WTC11 (cell line): ENCODE measurements around the gene TACO1. TPM values are rescaled to one million over a fixed set of nuclear protein-coding genes. Genes with fewer than 3 reads are reported as not detected.

ENCODE experiments used
- AFF4 ChIP-seq: sonication (generic); formaldehyde crosslinking; IDR thresholded peaks from 2 replicates; pipeline ENCODE4 v1.8.1; 2023; ENCODE audit warnings: mild to moderate bottlenecking, missing genetic modification reagents, borderline replicate concordance
- ARID4B ChIP-seq: sonication (generic); formaldehyde crosslinking; IDR thresholded peaks from 2 replicates; pipeline ENCODE4 v1.8.0; 2023; ENCODE audit warnings: missing genetic modification reagents, mild to moderate bottlenecking, borderline replicate concordance
- CBFB ChIP-seq: sonication (generic); formaldehyde crosslinking; IDR thresholded peaks from 2 replicates; pipeline ENCODE4 v1.8.1; 2022; ENCODE audit warnings: mild to moderate bottlenecking, low read depth, missing genetic modification reagents
- CDX4 ChIP-seq: fragments of 250-450 bp; sonication (Bioruptor Pico); IDR thresholded peaks from 2 replicates; pipeline ENCODE4 v1.9.0; 2021; ENCODE audit warnings: moderate library complexity, mild to moderate bottlenecking, inconsistent platforms, borderline replicate concordance
- CREB1 ChIP-seq: sonication (generic); formaldehyde crosslinking; IDR thresholded peaks from 2 replicates; pipeline ENCODE4 v1.8.0; 2023; ENCODE audit warnings: mild to moderate bottlenecking, missing genetic modification reagents
- CREM ChIP-seq: sonication (generic); formaldehyde crosslinking; IDR thresholded peaks from 2 replicates; pipeline ENCODE4 v1.8.1; 2022; ENCODE audit warnings: mild to moderate bottlenecking, missing genetic modification reagents, moderate library complexity
- ERG ChIP-seq: fragments of 250-450 bp; sonication (Bioruptor Pico); IDR thresholded peaks from 2 replicates; pipeline ENCODE4 v1.8.0; 2021; ENCODE audit warnings: mild to moderate bottlenecking
- FOXP4 ChIP-seq: sonication (generic); formaldehyde crosslinking; IDR thresholded peaks from 2 replicates; pipeline ENCODE4 v1.8.0; 2022; ENCODE audit warnings: mild to moderate bottlenecking, missing genetic modification reagents
- GTF2I ChIP-seq: fragments of 250-450 bp; sonication (Bioruptor Pico); conservative IDR thresholded peaks from 2 replicates; pipeline ENCODE4 v1.4.0; 2021; ENCODE audit warnings: mild to moderate bottlenecking
- JUN ChIP-seq: sonication (generic); formaldehyde crosslinking; IDR thresholded peaks from 2 replicates; pipeline ENCODE4 v1.8.0; 2023; ENCODE audit warnings: mild to moderate bottlenecking, missing genetic modification reagents
- MAX ChIP-seq: sonication (generic); formaldehyde crosslinking; IDR thresholded peaks from 2 replicates; pipeline ENCODE4 v1.8.0; 2022; ENCODE audit warnings: mild to moderate bottlenecking, missing genetic modification reagents
- NFATC4 ChIP-seq: fragments of 250-450 bp; sonication (Bioruptor Pico); IDR thresholded peaks from 2 replicates; pipeline ENCODE4 v1.9.0; 2021; ENCODE audit warnings: mild to moderate bottlenecking
- NR3C1 ChIP-seq: sonication (generic); formaldehyde crosslinking; conservative IDR thresholded peaks from 2 replicates; pipeline ENCODE4 v1.8.1; 2023; ENCODE audit warnings: low read depth, mild to moderate bottlenecking, missing genetic modification reagents
- PREB ChIP-seq: sonication (generic); formaldehyde crosslinking; IDR thresholded peaks from 2 replicates; pipeline ENCODE4 v1.8.1; 2022; ENCODE audit warnings: mild to moderate bottlenecking, missing genetic modification reagents, moderate library complexity, borderline replicate concordance
- PRRX2 ChIP-seq: fragments of 250-450 bp; sonication (Bioruptor Pico); IDR thresholded peaks from 2 replicates; pipeline ENCODE4 v1.8.0; 2021; ENCODE audit warnings: mild to moderate bottlenecking
- STAT6 ChIP-seq: sonication (generic); formaldehyde crosslinking; conservative IDR thresholded peaks from 2 replicates; pipeline ENCODE4 v1.8.1; 2023; ENCODE audit warnings: mild to moderate bottlenecking, low read depth, missing genetic modification reagents, moderate library complexity
- TCF7 ChIP-seq: sonication (generic); formaldehyde crosslinking; IDR thresholded peaks from 2 replicates; pipeline ENCODE4 v1.8.0; 2022; ENCODE audit warnings: mild to moderate bottlenecking, low read depth, missing genetic modification reagents, moderate library complexity
- ZNF219 ChIP-seq: sonication (generic); formaldehyde crosslinking; IDR thresholded peaks from 2 replicates; pipeline ENCODE4 v1.8.0; 2023; ENCODE audit warnings: missing genetic modification reagents, mild to moderate bottlenecking, borderline replicate concordance
- ZSCAN18 ChIP-seq: fragments of 250-450 bp; sonication (Bioruptor Pico); IDR thresholded peaks from 2 replicates; pipeline ENCODE4 v2.1.2; 2022; ENCODE audit warnings: mild to moderate bottlenecking, moderate library complexity
- total RNA-seq: library from RNA; stranded (reverse); gene quantifications from 3 replicates; pipeline ENCODE4 v1.2.3, GENCODE V29; 2021

Gene TACO1
- total RNA-seq, 1 experiment from 2014 or later, result 26.9 TPM

GRCh38 chr17:63621684-63622573 lies 21.2 kb downstream of the TACO1 start, which contains the start of gene MAP3K3 (continued):
- TF ChIP-seq CDX4 (CRISPR knock-in tag) (no peak), NR3C1 (CRISPR knock-in tag) (no peak), ARID4B (CRISPR knock-in tag) (peak; percentile 93), AFF4 (CRISPR knock-in tag) (no peak; the same call in 1 of the 2 replicates), ERG (no peak), PREB (CRISPR knock-in tag) (no peak), ZNF219 (peak; percentile 49; the same call in 1 of the 2 replicates), PRRX2 (CRISPR knock-in tag) (no peak), TCF7 (no peak), CREM (CRISPR knock-in tag) (no peak), MAX (peak; percentile 82), ZSCAN18 (CRISPR knock-in tag) (no peak), CREB1 (CRISPR knock-in tag) (no peak), GTF2I (no peak), NFATC4 (CRISPR knock-in tag) (no peak), CBFB (CRISPR knock-in tag) (no peak), JUN (CRISPR knock-in tag) (no peak), STAT6 (no peak), FOXP4 (CRISPR knock-in tag) (peak; percentile 67)
